ENCODE results near the gene RNF220.

RNF220 gene

GRCh38 chr1:44616991-44617702 is 212.1 kb downstream of the RNF220 start:
- CTCF ChIA-PET = interaction anchor here (1.1 to 4.6 kb wide), 4 partner anchors 8 to 400 kb away, joined by 5 to 21 read pairs (median 9); no protein-coding TSS in a partner anchor
- H3K4me3 ChIP-seq (ENCODE audit: low read depth, low read length) = peak overlapping the region; percentile 34
- TF ChIP-seq ZNF777 (tag by site-specific recombination; IDR thresholded peaks at IDR 0.05; ENCODE audit: borderline replicate concordance) (peak; percentile 86), ZBTB17 (tag by site-specific recombination; IDR thresholded peaks at IDR 0.05) (no peak; the same call in 1 of the 2 replicates), KLF9 (tag by site-specific recombination; IDR thresholded peaks at IDR 0.05; ENCODE audit: low read depth) (no peak), ZNF223 (tag by site-specific recombination; IDR thresholded peaks at IDR 0.05) (no peak), ZBTB11 (tag by site-specific recombination; conservative IDR thresholded peaks at IDR 0.05; ENCODE audit: low read depth) (no peak), ZNF398 (tag by site-specific recombination; IDR thresholded peaks at IDR 0.05) (peak; percentile 45; the same call in 1 of the 2 replicates), ZNF23 (tag by site-specific recombination; IDR thresholded peaks at IDR 0.05; ENCODE audit: borderline replicate concordance) (no peak), MYNN (tag by site-specific recombination; IDR thresholded peaks at IDR 0.05; ENCODE audit: borderline replicate concordance) (no peak), SCRT2 (tag by site-specific recombination; IDR thresholded peaks at IDR 0.05) (no peak), ZNF311 (tag by site-specific recombination; IDR thresholded peaks at IDR 0.05; ENCODE audit: borderline replicate concordance) (no peak), ZFP41 (tag by site-specific recombination; IDR thresholded peaks at IDR 0.05; ENCODE audit: borderline replicate concordance) (no peak), ELK4 (IDR thresholded peaks at IDR 0.05; ENCODE audit: borderline replicate concordance, low read depth, low read length) (no peak), ZNF521 (tag by site-specific recombination; IDR thresholded peaks at IDR 0.05) (no peak), ZNF558 (tag by site-specific recombination; IDR thresholded peaks at IDR 0.05) (no peak), ZNF473 (tag by site-specific recombination; IDR thresholded peaks at IDR 0.05) (no peak), ZNF10 (tag by site-specific recombination; IDR thresholded peaks at IDR 0.05) (no peak), ZNF548 (tag by site-specific recombination; IDR thresholded peaks at IDR 0.05) (no peak), ZNF596 (tag by site-specific recombination; IDR thresholded peaks at IDR 0.05) (no peak), ZNF560 (tag by site-specific recombination; IDR thresholded peaks at IDR 0.05; ENCODE audit: borderline replicate concordance) (no peak), ZNF518A (tag by site-specific recombination; conservative IDR thresholded peaks at IDR 0.05; ENCODE audit: low read depth) (no peak), ZNF391 (tag by site-specific recombination; IDR thresholded peaks at IDR 0.05; ENCODE audit: borderline replicate concordance, low read depth) (0 out of 2 replicates have a peak, but pooled peaks have one; percentile 16), ZNF354C (tag by site-specific recombination; IDR thresholded peaks at IDR 0.05; ENCODE audit: borderline replicate concordance, low read depth) (no peak), ZBTB7A (tag by site-specific recombination; IDR thresholded peaks at IDR 0.05; ENCODE audit: low read depth) (no peak), ZNF529 (tag by site-specific recombination; IDR thresholded peaks at IDR 0.05; ENCODE audit: insufficient replicate concordance) (no peak), ZNF335 (tag by site-specific recombination; conservative IDR thresholded peaks at IDR 0.05) (0 out of 2 replicates have a peak, but pooled peaks have one; percentile 19), HOXD13 (CRISPR knock-in tag; IDR thresholded peaks at IDR 0.05; ENCODE audit: borderline replicate concordance) (no peak)

More at GRCh38 chr1:44616991-44617702, 212.1 kb downstream of the RNF220 start:
- no peak overlapping the region for H3K27ac ChIP-seq (ENCODE audit: extremely low read depth, low read depth, low read length)
- no peaks in the 10 kb centered on the region for H3K9me3 ChIP-seq (ENCODE audit: control insufficient read depth, insufficient read depth, low read depth, low read length)
- POLR2A ChIA-PET = interaction anchor here (2.9 kb wide), 1 partner anchor 15 kb away, joined by 27 read pairs; no protein-coding TSS in a partner anchor
- peaks cover 10% of the 10 kb centered on the region for H3K4me1 ChIP-seq (ENCODE audit: control insufficient read depth, insufficient read depth, low read length)
- no peaks in the 10 kb centered on the region for H3K36me3 ChIP-seq (ENCODE audit: control insufficient read depth in 2 of 2, insufficient read depth in 1 of 2, low read length in 2 of 2)
